T-helper 17 cell (primary cell): ENCODE measurements around the gene TBX1. TPM values are rescaled to one million over a fixed set of nuclear protein-coding genes. Genes with fewer than 3 reads are reported as not detected.
"Not testable (repeated sequence)": the region's sequence is repeated elsewhere in the genome, so short reads cannot be mapped to it uniquely, and the experiment has no call there.

ENCODE experiments used
- ATAC-seq: fragments of 150-1000 bp; cut with Tn5 transposase; 2 replicates; pipeline ENCODE4 v1.10.0; 2021; ENCODE audit warnings: mild to moderate bottlenecking, moderate library complexity
- DNase-seq, 3 donors: peaks; one replicate each; pipeline versions ENCODE4 v3.0.0 to v3.0.0-alpha.2; 2020 to 2021
- H3K9me3 ChIP-seq: one replicate; pipeline ENCODE4 v1.7.0; 2013; ENCODE audit warnings: low read length, mild to moderate bottlenecking; ENCODE audit not compliant: control insufficient read depth, poor library complexity, severe bottlenecking
- H3K27ac Mint-ChIP-seq: one replicate; pipeline ENCODE4 v1.8.0; 2022; ENCODE audit warnings: mild to moderate bottlenecking, moderate library complexity, mixed read lengths
- H3K27me3 Mint-ChIP-seq: one replicate; pipeline ENCODE4 v1.8.0; 2022; ENCODE audit warnings: mixed read lengths
- H3K36me3 Mint-ChIP-seq: one replicate; pipeline ENCODE4 v1.8.0; 2022; ENCODE audit warnings: low read depth, mixed read lengths
- H3K4me1 Mint-ChIP-seq: one replicate; pipeline ENCODE4 v1.8.0; 2022; ENCODE audit warnings: mild to moderate bottlenecking, mixed read lengths
- H3K4me3 Mint-ChIP-seq: one replicate; pipeline ENCODE4 v1.8.0; 2022; ENCODE audit warnings: mild to moderate bottlenecking, moderate library complexity, mixed read lengths
- total RNA-seq, 4 donors: library from RNA in 2 of 4; stranded (reverse) in 2 of 4; gene quantifications; one replicate each; pipeline ENCODE4 v1.2.3 and lab custom pipeline; 2022 to 2026

The TBX1 gene
- total RNA-seq, 2 donors from 2014 or later: not detected

GRCh38 chr22:19787849-19788141 lies 27.2 kb downstream of the TBX1 start:
- no peak for DNase-seq
- no peak overlapping the region for H3K4me3 Mint-ChIP-seq
- no peak overlapping the region for H3K27ac Mint-ChIP-seq
- no peak for ATAC-seq
- no peaks in the 10 kb centered on the region for H3K9me3 ChIP-seq
- H3K27me3 Mint-ChIP-seq: peaks cover 6% of the 10 kb centered on the region
- no peaks in the 10 kb centered on the region for H3K4me1 Mint-ChIP-seq
- peaks cover 11% of the 10 kb centered on the region for H3K36me3 Mint-ChIP-seq

- no peak for ATAC-seq
- peaks cover 4% of the 10 kb centered on the region for H3K27me3 Mint-ChIP-seq
- DNase-seq: no peak
- no peaks in the 10 kb centered on the region for H3K4me1 Mint-ChIP-seq
- H3K36me3 Mint-ChIP-seq: peaks cover 9% of the 10 kb centered on the region
- H3K4me3 Mint-ChIP-seq: no peak overlapping the region
- H3K9me3 ChIP-seq: no peaks in the 10 kb centered on the region
- no peak overlapping the region for H3K27ac Mint-ChIP-seq
Observed at GRCh38 chr22:19788661-19789225, 28.2 kb downstream of the TBX1 start.

- Mint-ChIP-seq H3K27ac (no peak overlapping the region), H3K4me1 (no peaks in the 10 kb centered on the region), H3K27me3 (no peaks in the 10 kb centered on the region), H3K36me3 (peaks cover 9% of the 10 kb centered on the region), H3K4me3 (no peak overlapping the region)
- H3K9me3 ChIP-seq: no peaks in the 10 kb centered on the region
- DNase-seq: no peak
- no peak for ATAC-seq
Observed at GRCh38 chr22:19789406-19789805, 28.8 kb downstream of the TBX1 start.

GRCh38 chr22:19789828-19790227 lies 29.2 kb downstream of the TBX1 start:
- Mint-ChIP-seq H3K4me3 (no peak overlapping the region), H3K4me1 (no peaks in the 10 kb centered on the region), H3K36me3 (peaks cover 9% of the 10 kb centered on the region), H3K27me3 (no peaks in the 10 kb centered on the region), H3K27ac (no peak overlapping the region)
- DNase-seq (no peak), ATAC-seq (no peak)
- no peaks in the 10 kb centered on the region for H3K9me3 ChIP-seq

- H3K9me3 ChIP-seq: no peaks in the 10 kb centered on the region
- H3K36me3 Mint-ChIP-seq: peaks cover 13% of the 10 kb centered on the region
- H3K27ac Mint-ChIP-seq: no peak overlapping the region
- no peaks in the 10 kb centered on the region for H3K4me1 Mint-ChIP-seq
- no peak overlapping the region for H3K4me3 Mint-ChIP-seq
- ATAC-seq (no peak), DNase-seq (no peak)
- H3K27me3 Mint-ChIP-seq: no peaks in the 10 kb centered on the region
Observed at GRCh38 chr22:19791243-19791642, 30.7 kb downstream of the TBX1 start.

- no peak for ATAC-seq
- no peak overlapping the region for H3K4me3 Mint-ChIP-seq
- H3K4me1 Mint-ChIP-seq: peaks cover 2% of the 10 kb centered on the region
- no peak for DNase-seq
- no peaks in the 10 kb centered on the region for H3K27me3 Mint-ChIP-seq
- H3K36me3 Mint-ChIP-seq: peaks cover 14% of the 10 kb centered on the region
- H3K9me3 ChIP-seq: no peaks in the 10 kb centered on the region
- H3K27ac Mint-ChIP-seq: no peak overlapping the region
Observed at GRCh38 chr22:19791894-19792293, 31.3 kb downstream of the TBX1 start.

GRCh38 chr22:19792383-19792896 lies 31.9 kb downstream of the TBX1 start:
- not testable (repeated sequence) for ATAC-seq
- H3K36me3 Mint-ChIP-seq: peaks cover 12% of the 10 kb centered on the region

GRCh38 chr22:19793161-19793560 lies 32.6 kb downstream of the TBX1 start:
- H3K9me3 ChIP-seq: no peaks in the 10 kb centered on the region
- DNase-seq: no peak
- ATAC-seq: no peak
- Mint-ChIP-seq H3K27me3 (no peaks in the 10 kb centered on the region), H3K4me3 (no peak overlapping the region), H3K27ac (no peak overlapping the region), H3K36me3 (peaks cover 9% of the 10 kb centered on the region), H3K4me1 (peaks cover 2% of the 10 kb centered on the region)

More at GRCh38 chr22:19792383-19792896, 31.9 kb downstream of the TBX1 start:
- H3K4me3 Mint-ChIP-seq, H3K27ac Mint-ChIP-seq, H3K9me3 ChIP-seq, DNase-seq, H3K27me3 Mint-ChIP-seq, H3K4me1 Mint-ChIP-seq: not testable (repeated sequence)

- peaks cover 2% of the 10 kb centered on the region for H3K4me1 Mint-ChIP-seq
- H3K36me3 Mint-ChIP-seq: peaks cover 9% of the 10 kb centered on the region
- no peak for ATAC-seq
- no peak overlapping the region for H3K27ac Mint-ChIP-seq
- H3K9me3 ChIP-seq: no peaks in the 10 kb centered on the region
- DNase-seq: no peak
- H3K27me3 Mint-ChIP-seq: no peaks in the 10 kb centered on the region
- no peak overlapping the region for H3K4me3 Mint-ChIP-seq
Observed at GRCh38 chr22:19793661-19794310, 33.2 kb downstream of the TBX1 start.

GRCh38 chr22:19795617-19796008 lies 35.0 kb downstream of the TBX1 start:
- H3K36me3 Mint-ChIP-seq: peaks cover 12% of the 10 kb centered on the region
- ATAC-seq (no peak), DNase-seq (no peak)
- no peak overlapping the region for H3K4me3 Mint-ChIP-seq
- peaks cover 4% of the 10 kb centered on the region for H3K4me1 Mint-ChIP-seq
- no peaks in the 10 kb centered on the region for H3K27me3 Mint-ChIP-seq
- no peaks in the 10 kb centered on the region for H3K9me3 ChIP-seq
- peak overlapping the region; percentile 21 for H3K27ac Mint-ChIP-seq

- H3K36me3 Mint-ChIP-seq: peaks cover 12% of the 10 kb centered on the region
- H3K4me1 Mint-ChIP-seq: peaks cover 4% of the 10 kb centered on the region
Observed at GRCh38 chr22:19796160-19796559, 35.6 kb downstream of the TBX1 start.

GRCh38 chr22:19797086-19798002 lies 36.8 kb downstream of the TBX1 start:
- ATAC-seq: no peak
- Mint-ChIP-seq H3K4me3 (no peak overlapping the region), H3K27ac (no peak overlapping the region), H3K36me3 (peaks cover 12% of the 10 kb centered on the region), H3K4me1 (peaks cover 4% of the 10 kb centered on the region), H3K27me3 (no peaks in the 10 kb centered on the region)
- no peak for DNase-seq
- no peaks in the 10 kb centered on the region for H3K9me3 ChIP-seq

More at GRCh38 chr22:19796160-19796559, 35.6 kb downstream of the TBX1 start:
- H3K9me3 ChIP-seq: no peaks in the 10 kb centered on the region
- DNase-seq: no peak
- peak overlapping the region; percentile 21 for H3K27ac Mint-ChIP-seq
- ATAC-seq: no peak
- H3K27me3 Mint-ChIP-seq: no peaks in the 10 kb centered on the region
- H3K4me3 Mint-ChIP-seq: no peak overlapping the region

GRCh38 chr22:19798003-19798665 lies 37.6 kb downstream of the TBX1 start:
- Mint-ChIP-seq H3K4me3 (no peak overlapping the region), H3K27ac (no peak overlapping the region), H3K36me3 (peaks cover 9% of the 10 kb centered on the region), H3K27me3 (no peaks in the 10 kb centered on the region), H3K4me1 (peaks cover 7% of the 10 kb centered on the region)
- DNase-seq: no peak
- no peaks in the 10 kb centered on the region for H3K9me3 ChIP-seq
- no peak for ATAC-seq
